ENCODE results near the gene EPHA6. TPM values are rescaled to one million over a fixed set of nuclear protein-coding genes. Genes with fewer than 3 reads are reported as not detected.

Gene EPHA6
- total and polyA plus RNA-seq, 7 experiments from 2014 or later = not detected

DNA sequence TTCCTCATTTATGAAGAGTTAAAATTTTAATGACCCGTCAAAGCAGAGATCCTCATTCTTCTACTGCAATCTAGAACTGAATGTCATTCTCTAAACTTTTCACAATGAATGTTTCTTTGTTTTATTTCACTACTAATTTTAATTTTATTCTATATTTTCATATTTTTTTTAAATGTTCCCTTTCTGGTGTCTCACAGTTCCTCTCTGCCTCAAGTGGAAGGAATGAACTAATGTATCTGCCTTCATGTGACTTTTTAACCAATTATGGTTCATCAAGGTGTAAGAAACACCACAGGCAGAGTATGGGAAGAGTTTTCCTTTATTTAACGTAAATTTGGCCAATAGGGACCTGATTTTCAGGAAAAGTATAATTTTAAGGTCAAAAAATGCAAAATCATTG is 441.7 kb downstream of the EPHA6 start:
- ChIA-PET CTCF (no interaction called here), POLR2A (no interaction called here)
- H3K36me3 Mint-ChIP-seq = no peaks in the 10 kb centered on the region
- DNase-seq = no peak
- Histone ChIP-seq H3K27me3 (ENCODE audit: control insufficient read depth in 2 of 2, insufficient read depth in 2 of 2, low read length in 2 of 2) (no peaks in the 10 kb centered on the region), H3K36me3 (ENCODE audit: control insufficient read depth in 2 of 3, insufficient read depth in 3 of 3, low read length in 3 of 3) (no peaks in the 10 kb centered on the region), H3K27ac (ENCODE audit: low read depth, low read length) (no peak overlapping the region), H3K4me1 (ENCODE audit: control insufficient read depth in 2 of 2, insufficient read depth in 2 of 2, low read length in 2 of 2) (no peaks in the 10 kb centered on the region), H3K4me3 (ENCODE audit: low read length) (no peak overlapping the region), H3K9me3 (ENCODE audit: control insufficient read depth in 2 of 3, low read length in 3 of 3) (no peaks in the 10 kb centered on the region)
- H3K27ac Mint-ChIP-seq = no peak overlapping the region
- H3K9me3 Mint-ChIP-seq = peaks cover 0 to 4% (median 0%) of the 10 kb centered on the region in 11 donors
- no peaks in the 10 kb centered on the region for H3K4me1 Mint-ChIP-seq
- ATAC-seq = no peak
- H3K4me3 Mint-ChIP-seq = no peak overlapping the region
- intact Hi-C loops (cut with micrococcal nuclease) = no loop called here
- H3K27me3 Mint-ChIP-seq = no peaks in the 10 kb centered on the region

DNA sequence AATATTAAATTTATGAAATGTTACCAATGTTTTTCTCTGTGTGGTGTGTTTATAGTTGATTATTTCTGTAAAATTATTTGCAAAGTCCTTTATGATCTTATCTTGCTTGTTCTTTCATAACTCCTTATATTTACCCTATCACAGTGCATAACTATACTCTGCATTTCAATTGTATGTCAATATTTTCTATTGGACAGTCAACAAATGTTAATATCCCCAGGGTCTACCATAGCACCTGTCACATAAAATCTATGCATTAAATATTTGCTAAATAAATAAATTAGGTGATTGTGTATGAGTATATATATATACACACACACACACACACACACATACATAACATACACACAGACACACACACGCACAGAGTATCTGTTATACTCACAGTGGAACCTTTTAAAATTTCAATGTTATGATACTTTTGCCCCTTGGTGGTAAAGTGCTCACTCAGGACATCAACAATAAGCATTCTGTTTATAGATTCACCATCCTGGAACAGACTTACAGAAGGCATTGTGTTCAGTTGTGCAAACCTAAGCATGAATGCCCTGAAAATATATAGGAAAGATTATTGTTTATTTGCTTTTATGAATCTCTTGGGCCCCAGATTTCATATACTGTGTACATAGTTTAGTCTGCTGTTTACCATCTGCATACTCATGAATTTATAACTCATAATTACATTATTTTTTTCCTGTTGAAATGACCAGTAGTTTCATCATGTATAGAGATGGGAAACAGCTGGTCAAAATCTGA is 443.7 kb downstream of the EPHA6 start:
- Mint-ChIP-seq H3K9me3 (peaks cover 0 to 4% (median 0%) of the 10 kb centered on the region in 11 donors), H3K4me3 (no peak overlapping the region), H3K27ac (no peak overlapping the region), H3K4me1 (no peaks in the 10 kb centered on the region), H3K27me3 (no peaks in the 10 kb centered on the region), H3K36me3 (no peaks in the 10 kb centered on the region)
- no peak overlapping the region for H3K27ac ChIP-seq (ENCODE audit: low read depth, low read length)
- no peak for ATAC-seq
- intact Hi-C loops (cut with micrococcal nuclease) = no loop called here
- no peak overlapping the region for H3K4me3 ChIP-seq (ENCODE audit: low read length)
- no peaks in the 10 kb centered on the region for H3K27me3 ChIP-seq (ENCODE audit: control insufficient read depth in 2 of 2, insufficient read depth in 2 of 2, low read length in 2 of 2)
- no peaks in the 10 kb centered on the region for H3K4me1 ChIP-seq (ENCODE audit: control insufficient read depth in 2 of 2, insufficient read depth in 2 of 2, low read length in 2 of 2)
- no peaks in the 10 kb centered on the region for H3K9me3 ChIP-seq (ENCODE audit: control insufficient read depth in 2 of 3, low read length in 3 of 3)
- no peak for DNase-seq
- ChIA-PET POLR2A (no interaction called here), CTCF (no interaction called here)
- H3K36me3 ChIP-seq (ENCODE audit: control insufficient read depth in 2 of 3, insufficient read depth in 3 of 3, low read length in 3 of 3) = no peaks in the 10 kb centered on the region

DNA sequence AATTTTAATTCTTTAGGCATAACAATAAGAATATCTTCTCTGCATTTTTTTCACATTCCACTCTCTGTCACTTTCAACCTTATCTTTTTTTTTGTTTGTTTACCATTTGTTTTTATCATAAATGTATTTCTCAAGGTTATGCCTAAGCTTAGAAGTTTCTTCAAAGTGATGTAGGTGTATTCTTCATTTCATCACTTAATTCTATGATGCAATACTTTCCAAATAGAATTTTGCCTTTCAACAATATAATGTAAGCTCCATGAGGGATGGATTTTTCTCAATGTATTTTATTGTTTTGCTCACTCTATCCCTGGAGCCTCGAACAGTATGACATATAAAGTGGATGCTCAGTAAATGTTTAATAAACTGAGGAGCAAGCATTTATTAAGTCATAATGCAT is 444.9 kb downstream of the EPHA6 start:
- no peak overlapping the region for H3K27ac Mint-ChIP-seq
- H3K4me1 ChIP-seq (ENCODE audit: control insufficient read depth in 2 of 2, insufficient read depth in 2 of 2, low read length in 2 of 2) = no peaks in the 10 kb centered on the region
- no peak overlapping the region for H3K27ac ChIP-seq (ENCODE audit: low read depth, low read length)
- no peaks in the 10 kb centered on the region for H3K27me3 ChIP-seq (ENCODE audit: control insufficient read depth in 2 of 2, insufficient read depth in 2 of 2, low read length in 2 of 2)
- no peaks in the 10 kb centered on the region for H3K36me3 Mint-ChIP-seq
- ATAC-seq (no peak), DNase-seq (no peak)
- peaks cover 0 to 4% (median 1%) of the 10 kb centered on the region in 11 donors for H3K9me3 Mint-ChIP-seq
- intact Hi-C loops (cut with micrococcal nuclease) = no loop called here
- no peak overlapping the region for H3K4me3 Mint-ChIP-seq
- CTCF ChIA-PET = no interaction called here
- H3K4me1 Mint-ChIP-seq = no peaks in the 10 kb centered on the region
- peaks cover 0 to 5% (median 0%) of the 10 kb centered on the region in 5 donors for H3K27me3 Mint-ChIP-seq
- no peaks in the 10 kb centered on the region for H3K36me3 ChIP-seq (ENCODE audit: control insufficient read depth in 2 of 3, insufficient read depth in 3 of 3, low read length in 3 of 3)
- POLR2A ChIA-PET = no interaction called here
- H3K9me3 ChIP-seq (ENCODE audit: control insufficient read depth in 2 of 3, low read length in 3 of 3) = no peaks in the 10 kb centered on the region
- H3K4me3 ChIP-seq (ENCODE audit: low read length) = no peak overlapping the region

GRCh38 chr3:97264180-97264579 is 449.8 kb downstream of the EPHA6 start:
- no peaks in the 10 kb centered on the region for H3K9me3 ChIP-seq (ENCODE audit: control insufficient read depth in 2 of 3, low read length in 3 of 3)
- Mint-ChIP-seq H3K36me3 (no peaks in the 10 kb centered on the region), H3K27ac (peak overlapping the region in 1 of 9 donors; percentile 78), H3K4me3 (no peak overlapping the region), H3K9me3 (peaks cover 0 to 4% (median 1%) of the 10 kb centered on the region in 11 donors), H3K27me3 (peaks cover 0 to 5% (median 0%) of the 10 kb centered on the region in 5 donors), H3K4me1 (no peaks in the 10 kb centered on the region)
- ATAC-seq = no peak
- no peak overlapping the region for H3K27ac ChIP-seq (ENCODE audit: low read depth, low read length)
- intact Hi-C loops (cut with micrococcal nuclease) = no loop called here
- no peak overlapping the region for H3K4me3 ChIP-seq (ENCODE audit: low read length)
- H3K27me3 ChIP-seq (ENCODE audit: control insufficient read depth in 2 of 2, insufficient read depth in 2 of 2, low read length in 2 of 2) = no peaks in the 10 kb centered on the region
- ChIA-PET CTCF (no interaction called here), POLR2A (no interaction called here)
- DNase-seq = no peak
- H3K36me3 ChIP-seq (ENCODE audit: control insufficient read depth in 2 of 3, insufficient read depth in 3 of 3, low read length in 3 of 3) = no peaks in the 10 kb centered on the region
- H3K4me1 ChIP-seq (ENCODE audit: control insufficient read depth in 2 of 2, insufficient read depth in 2 of 2, low read length in 2 of 2) = no peaks in the 10 kb centered on the region

- no peak overlapping the region for H3K27ac Mint-ChIP-seq
- DNase-seq (no peak), ATAC-seq (no peak)
- no peaks in the 10 kb centered on the region for H3K4me1 Mint-ChIP-seq
- intact Hi-C loops (cut with micrococcal nuclease) = no loop called here
- no peaks in the 10 kb centered on the region for H3K9me3 ChIP-seq (ENCODE audit: control insufficient read depth in 2 of 3, low read length in 3 of 3)
- H3K36me3 Mint-ChIP-seq = no peaks in the 10 kb centered on the region
- H3K27me3 Mint-ChIP-seq = peaks cover 0 to 5% (median 0%) of the 10 kb centered on the region in 5 donors
- H3K9me3 Mint-ChIP-seq = peaks cover 0 to 4% (median 0%) of the 10 kb centered on the region in 11 donors
- H3K36me3 ChIP-seq (ENCODE audit: control insufficient read depth in 2 of 3, insufficient read depth in 3 of 3, low read length in 3 of 3) = no peaks in the 10 kb centered on the region
- H3K4me3 ChIP-seq (ENCODE audit: low read length) = no peak overlapping the region
- no peaks in the 10 kb centered on the region for H3K27me3 ChIP-seq (ENCODE audit: control insufficient read depth in 2 of 2, insufficient read depth in 2 of 2, low read length in 2 of 2)
- no peak overlapping the region for H3K27ac ChIP-seq (ENCODE audit: low read depth, low read length)
- ChIA-PET POLR2A (no interaction called here), CTCF (no interaction called here)
- no peaks in the 10 kb centered on the region for H3K4me1 ChIP-seq (ENCODE audit: control insufficient read depth in 2 of 2, insufficient read depth in 2 of 2, low read length in 2 of 2)
- no peak overlapping the region for H3K4me3 Mint-ChIP-seq
Measured at GRCh38 chr3:97265237-97266005, 451.0 kb downstream of the EPHA6 start.

- H3K27me3 ChIP-seq (ENCODE audit: control insufficient read depth in 2 of 2, insufficient read depth in 2 of 2, low read length in 2 of 2) = no peaks in the 10 kb centered on the region
- no peaks in the 10 kb centered on the region for H3K4me1 Mint-ChIP-seq
- H3K9me3 Mint-ChIP-seq = peaks cover 0 to 10% (median 0%) of the 10 kb centered on the region in 11 donors
- no peak overlapping the region for H3K27ac ChIP-seq (ENCODE audit: low read depth, low read length)
- H3K36me3 ChIP-seq (ENCODE audit: control insufficient read depth in 2 of 3, insufficient read depth in 3 of 3, low read length in 3 of 3) = no peaks in the 10 kb centered on the region
- H3K4me3 ChIP-seq (ENCODE audit: low read length) = no peak overlapping the region
- POLR2A ChIA-PET = no interaction called here
- no peaks in the 10 kb centered on the region for H3K9me3 ChIP-seq (ENCODE audit: control insufficient read depth in 2 of 3, low read length in 3 of 3)
- DNase-seq = no peak
- H3K36me3 Mint-ChIP-seq = no peaks in the 10 kb centered on the region
- peaks cover 0 to under 1% (median 0%) of the 10 kb centered on the region in 5 donors for H3K27me3 Mint-ChIP-seq
- H3K27ac Mint-ChIP-seq = no peak overlapping the region
- CTCF ChIA-PET = interaction anchor here (0.6 kb wide), 1 partner anchor 832 kb away, joined by 3 read pairs; no protein-coding TSS in a partner anchor
- H3K4me3 Mint-ChIP-seq = no peak overlapping the region
- no peak for ATAC-seq
- H3K4me1 ChIP-seq (ENCODE audit: control insufficient read depth in 2 of 2, insufficient read depth in 2 of 2, low read length in 2 of 2) = no peaks in the 10 kb centered on the region
- intact Hi-C loops (cut with micrococcal nuclease) = no loop called here
Measured at GRCh38 chr3:97269202-97269601, 454.8 kb downstream of the EPHA6 start.

Measured in naive thymus-derived CD4-positive, alpha-beta T cell (primary cell).